WTC11 (cell line): ENCODE measurements around the gene NFE2L3.

ENCODE experiments used
- ATF2 ChIP-seq: sonication (generic); formaldehyde crosslinking; IDR thresholded peaks from 2 replicates; pipeline ENCODE4 v1.8.1; 2022; ENCODE audit warnings: low read depth, missing genetic modification reagents, borderline replicate concordance
- ATF3 ChIP-seq: sonication (generic); formaldehyde crosslinking; conservative IDR thresholded peaks from 2 replicates; pipeline ENCODE4 v1.8.1; 2022; ENCODE audit warnings: mild to moderate bottlenecking, missing genetic modification reagents
- ATF6 ChIP-seq: sonication (generic); formaldehyde crosslinking; IDR thresholded peaks from 2 replicates; pipeline ENCODE4 v1.8.1; 2023; ENCODE audit warnings: mild to moderate bottlenecking, missing genetic modification reagents
- CTCF ChIP-seq: fragments of 200-600 bp; IDR thresholded peaks from 2 replicates; pipeline ENCODE4 v1.8.0; 2022; ENCODE audit warnings: antibody characterized with exemption
- ERG ChIP-seq: fragments of 250-450 bp; sonication (Bioruptor Pico); IDR thresholded peaks from 2 replicates; pipeline ENCODE4 v1.8.0; 2021; ENCODE audit warnings: mild to moderate bottlenecking
- FOXP4 ChIP-seq: sonication (generic); formaldehyde crosslinking; IDR thresholded peaks from 2 replicates; pipeline ENCODE4 v1.8.0; 2022; ENCODE audit warnings: mild to moderate bottlenecking, missing genetic modification reagents
- HMGXB4 ChIP-seq: sonication (generic); formaldehyde crosslinking; IDR thresholded peaks from 2 replicates; pipeline ENCODE4 v1.8.1; 2023; ENCODE audit warnings: mild to moderate bottlenecking, moderate library complexity, missing genetic modification reagents
- RELA ChIP-seq: sonication (generic); formaldehyde crosslinking; IDR thresholded peaks from 2 replicates; pipeline ENCODE4 v1.8.1; 2022; ENCODE audit warnings: missing genetic modification reagents, mild to moderate bottlenecking, borderline replicate concordance
- STAT6 ChIP-seq: sonication (generic); formaldehyde crosslinking; conservative IDR thresholded peaks from 2 replicates; pipeline ENCODE4 v1.8.1; 2023; ENCODE audit warnings: mild to moderate bottlenecking, low read depth, missing genetic modification reagents, moderate library complexity
- ZBTB21 ChIP-seq: sonication (generic); formaldehyde crosslinking; IDR thresholded peaks from 2 replicates; pipeline ENCODE4 v1.8.1; 2023; ENCODE audit warnings: mild to moderate bottlenecking, missing genetic modification reagents, borderline replicate concordance
- ZNF317 ChIP-seq: sonication (generic); formaldehyde crosslinking; IDR thresholded peaks from 2 replicates; pipeline ENCODE4 v1.8.1; 2023; ENCODE audit warnings: low read depth, mild to moderate bottlenecking, moderate library complexity, missing genetic modification reagents, borderline replicate concordance

GRCh38 chr7:26156451-26157420, 4.7 kb downstream of the NFE2L3 start:
- no peak for TF ChIP-seq STAT6 (CRISPR knock-in tag)
- no peak for TF ChIP-seq CTCF
- TF ChIP-seq ZNF317 (CRISPR knock-in tag), result no peak
- no peak for TF ChIP-seq HMGXB4
- no peak for TF ChIP-seq ZBTB21 (CRISPR knock-in tag)
- no peak for TF ChIP-seq RELA (CRISPR knock-in tag)
- TF ChIP-seq ATF3 (CRISPR knock-in tag), result no peak
- no peak for TF ChIP-seq ERG (CRISPR knock-in tag)
- TF ChIP-seq ATF6 (CRISPR knock-in tag), result no peak
- TF ChIP-seq FOXP4, result no peak
- TF ChIP-seq ATF2 (CRISPR knock-in tag), result no peak
